ENCODE measurements around the gene TSEN15.

TSEN15 gene

GRCh38 chr1:184112176-184112948, 60.8 kb downstream of the TSEN15 start:
- TF ChIP-seq GABPA (IDR thresholded peaks at IDR 0.05; ENCODE audit: low read depth) (no peak), CTCF (IDR thresholded peaks at IDR 0.05; ENCODE audit: insufficient read depth, low read length) (no peak), REST (IDR thresholded peaks at IDR 0.05; ENCODE audit: insufficient replicate concordance, low read depth) (no peak), POLR2AphosphoS5 (IDR thresholded peaks at IDR 0.05; ENCODE audit: low read depth) (no peak), SPI1 (IDR thresholded peaks at IDR 0.05; ENCODE audit: borderline replicate concordance, low read depth) (no peak)
- Histone ChIP-seq H3K27me3 (ENCODE audit: insufficient read depth, poor library complexity, severe bottlenecking) (no peaks in the 10 kb centered on the region), H3K27ac (replicated peaks) (no peak overlapping the region), H3K4me3 (replicated peaks; ENCODE audit: insufficient read depth, low read length) (no peak overlapping the region)
- no peak for DNase-seq (ENCODE audit: low read depth in 1 of 2, low spot score in 1 of 2)

- TF ChIP-seq CTCF (IDR thresholded peaks at IDR 0.05; ENCODE audit: insufficient read depth, low read length): no peak
- no peak for TF ChIP-seq POLR2AphosphoS5 (IDR thresholded peaks at IDR 0.05; ENCODE audit: low read depth)
- no peak for TF ChIP-seq GABPA (IDR thresholded peaks at IDR 0.05; ENCODE audit: low read depth)
- H3K4me3 ChIP-seq (replicated peaks; ENCODE audit: insufficient read depth, low read length): no peak overlapping the region
- no peak for DNase-seq (ENCODE audit: low read depth in 1 of 2, low spot score in 1 of 2)
- H3K27ac ChIP-seq (replicated peaks): no peak overlapping the region
- H3K27me3 ChIP-seq (ENCODE audit: insufficient read depth, poor library complexity, severe bottlenecking): no peaks in the 10 kb centered on the region
These were observed 61.7 kb downstream of the TSEN15 start for GRCh38 chr1:184113251-184113650.

- no peak for DNase-seq (ENCODE audit: low read depth in 1 of 2, low spot score in 1 of 2)
- no peak for TF ChIP-seq SPI1 (IDR thresholded peaks at IDR 0.05; ENCODE audit: borderline replicate concordance, low read depth)
- no peak for TF ChIP-seq GABPA (IDR thresholded peaks at IDR 0.05; ENCODE audit: low read depth)
- no peak for TF ChIP-seq CTCF (IDR thresholded peaks at IDR 0.05; ENCODE audit: insufficient read depth, low read length)
- H3K27me3 ChIP-seq (ENCODE audit: insufficient read depth, poor library complexity, severe bottlenecking): no peaks in the 10 kb centered on the region
These were observed 63.4 kb downstream of the TSEN15 start for GRCh38 chr1:184114818-184115398.

GRCh38 chr1:184116287-184116686, 64.8 kb downstream of the TSEN15 start:
- no peak for DNase-seq (ENCODE audit: low read depth in 1 of 2, low spot score in 1 of 2)
- Histone ChIP-seq H3K27me3 (ENCODE audit: insufficient read depth, poor library complexity, severe bottlenecking) (no peaks in the 10 kb centered on the region), H3K27ac (replicated peaks) (no peak overlapping the region), H3K4me3 (replicated peaks; ENCODE audit: insufficient read depth, low read length) (no peak overlapping the region)
- no peak for TF ChIP-seq POLR2AphosphoS5 (IDR thresholded peaks at IDR 0.05; ENCODE audit: low read depth)
- TF ChIP-seq REST (IDR thresholded peaks at IDR 0.05; ENCODE audit: insufficient replicate concordance, low read depth): no peak
- no peak for TF ChIP-seq GABPA (IDR thresholded peaks at IDR 0.05; ENCODE audit: low read depth)
- no peak for TF ChIP-seq CTCF (IDR thresholded peaks at IDR 0.05; ENCODE audit: insufficient read depth, low read length)

More at GRCh38 chr1:184114818-184115398, 63.4 kb downstream of the TSEN15 start:
- no peak overlapping the region for H3K27ac ChIP-seq (replicated peaks)
- no peak overlapping the region for H3K4me3 ChIP-seq (replicated peaks; ENCODE audit: insufficient read depth, low read length)

Data from HL-60 (cell line).